Ovary (tissue), 9 donors: Measurements from ENCODE around the gene AP1S1. TPM values are rescaled to one million over a fixed set of nuclear protein-coding genes. Genes with fewer than 3 reads are reported as not detected.

Source experiments
- DNase-seq, 5 donors: peaks; one replicate each; pipeline ENCODE4 v3.0.0-alpha.2; 2019 to 2020
- H3K27ac ChIP-seq, 2 donors: fragments of 200-600 bp; one replicate each; pipeline versions ENCODE4 v1.5.1 to v1.8.0; 2019 to 2022
- H3K27me3 ChIP-seq: fragments of 200-600 bp; one replicate; pipeline ENCODE4 v1.8.0; 2022
- H3K36me3 ChIP-seq: fragments of 200-600 bp; sonication (generic); one replicate; pipeline ENCODE4 v1.5.1; 2019
- H3K4me1 ChIP-seq: one replicate; pipeline ENCODE4 v1.8.1; 2013; ENCODE audit warnings: mild to moderate bottlenecking, moderate library complexity; ENCODE audit not compliant: insufficient read depth
- H3K4me3 ChIP-seq: fragments of 200-600 bp; sonication (generic); one replicate; pipeline ENCODE4 v1.5.1; 2017
- H3K9me3 ChIP-seq, 2 donors: fragments of 200-600 bp in 1 of 2; sonication (generic) in 1 of 2; one replicate each; pipeline versions ENCODE4 v1.5.1 to v1.8.1; 2013 to 2019; ENCODE audit warnings: mild to moderate bottlenecking in 1 of 2, moderate library complexity in 1 of 2
- CTCF ChIP-seq, 3 donors: fragments of 450-650 bp in 2 of 3; fragments of 200-600 bp in 1 of 3; IDR thresholded peaks; one replicate each; pipeline versions ENCODE4 v1.5.1 to v1.8.0; 2016 to 2022; ENCODE audit warnings: antibody characterized with exemption in 3 of 3, mild to moderate bottlenecking in 1 of 3
- EP300 ChIP-seq: sonication (generic); formaldehyde crosslinking; IDR thresholded peaks from one replicate; pipeline ENCODE4 v1.6.1; 2017; ENCODE audit warnings: antibody characterized with exemption
- POLR2A ChIP-seq: fragments of 450-650 bp; IDR thresholded peaks from one replicate; pipeline ENCODE4 v1.6.1; 2017; ENCODE audit warnings: antibody characterized with exemption, mild to moderate bottlenecking, moderate library complexity
- WGBS, 3 donors: extraction: QIAGEN DNeasy Blood & Tissue Kit in 1 of 3; methylation state at CpG; one replicate each; pipeline versions ENCODE4 v1.1.5 to v1.1.7; 2013 to 2017; 5-methylcytosine and 5-hydroxymethylcytosine counted together
- intact Hi-C, 4 donors: fragments of 100-400 bp; cut with DNase I; formaldehyde crosslinking; loops; one replicate each; pipeline versions ENCODE4 v1.11.0 to v1.15.1; 2022 to 2023
- polyA plus RNA-seq, 2 donors: library from polyadenylated mRNA; stranded (reverse); fragments of 200-250 nt in 1 of 2; fragments of 350-450 nt in 1 of 2; fragmentation: Illumina TruSeq in 1 of 2; extraction: RNeasy Lipid Tissue Mini Kit (QIAGEN cat#74804) in 1 of 2; gene quantifications; one replicate each; pipeline ENCODE4 v1.2.3, GENCODE V29; 2013 to 2014
- total RNA-seq, 7 donors: library from RNA; depleted of rRNA in 2 of 7; stranded (reverse); fragments of >200 nt in 2 of 7; fragmentation: NEBNext Ultra II Directional in 3 of 7; extraction: Animal tissue kit (Norgen Biotek cat#: 25700) in 3 of 7; gene quantifications; one replicate each; pipeline versions ENCODE4 v1.1.0 to v1.2.4, GENCODE V29; 2016 to 2023
- donor health status: DM: no; HTN: no; CAD: no; lungs with moderate emphysema.
- donor health status: DM: no; HTN: no; CAD: no.
- donor health status: Bipolar disorder and iron deficiency.
- donor health status: DM: yes; HTN: yes; CAD: no.
- donor health status: DM: no; HTN: no; CAD: no.
- donor health status: DM: yes; HTN: yes; CAD: no.

The AP1S1 gene
- total and polyA plus RNA-seq, 9 donors: 17.4 to 54.9 (median 27.0) TPM

GRCh38 chr7:101108330-101108857 lies 45.9 kb upstream of the AP1S1 start:
- H3K27me3 ChIP-seq: no peaks in the 10 kb centered on the region
- peaks cover 8% of the 10 kb centered on the region for H3K4me1 ChIP-seq
- TF ChIP-seq POLR2A (no peak), CTCF (IDR thresholded peaks at IDR 0.05) (no peak), EP300 (no peak)
- no peak overlapping the region for H3K27ac ChIP-seq
- no peak overlapping the region for H3K4me3 ChIP-seq
- intact Hi-C loops: no loop called here
- 34 to 42% (median 42%) methylated on average over 16 of the region's 16 CpGs for WGBS, 3 donors
- H3K36me3 ChIP-seq: no peaks in the 10 kb centered on the region
- peak in 3 of 5 donors; percentile 70 to 81 (median 71) for DNase-seq
- no peaks in the 10 kb centered on the region for H3K9me3 ChIP-seq

GRCh38 chr7:101108961-101109360 lies 45.3 kb upstream of the AP1S1 start:
- Histone ChIP-seq H3K27ac (no peak overlapping the region), H3K36me3 (no peaks in the 10 kb centered on the region), H3K4me3 (no peak overlapping the region), H3K27me3 (no peaks in the 10 kb centered on the region), H3K4me1 (peaks cover 8% of the 10 kb centered on the region), H3K9me3 (no peaks in the 10 kb centered on the region)
- no peak for TF ChIP-seq EP300
- TF ChIP-seq CTCF (IDR thresholded peaks at IDR 0.05): no peak
- intact Hi-C loops: no loop called here
- DNase-seq: no peak
- WGBS, 3 donors: 79 to 87% (median 81%) methylated on average over 7 of the region's 7 CpGs

- 80 to 89% (median 88%) methylated on average over 6 of the region's 6 CpGs for WGBS, 3 donors
- no peak overlapping the region for H3K27ac ChIP-seq
Measured at GRCh38 chr7:101109368-101109767, 44.9 kb upstream of the AP1S1 start.

GRCh38 chr7:101111261-101111660 lies 43.0 kb upstream of the AP1S1 start:
- Histone ChIP-seq H3K27ac (peak overlapping the region; percentile 75 to 85), H3K36me3 (no peaks in the 10 kb centered on the region), H3K4me3 (no peak overlapping the region), H3K27me3 (no peaks in the 10 kb centered on the region), H3K9me3 (no peaks in the 10 kb centered on the region), H3K4me1 (peaks cover 8% of the 10 kb centered on the region)
- TF ChIP-seq CTCF (IDR thresholded peaks at IDR 0.05) (no peak), POLR2A (no peak), EP300 (no peak)
- WGBS, 3 donors: 84 to 87% (median 85%) methylated on average over 5 of the region's 5 CpGs
- no peak for DNase-seq
- intact Hi-C loops: no loop called here

More at GRCh38 chr7:101109368-101109767, 44.9 kb upstream of the AP1S1 start:
- DNase-seq: no peak
- H3K4me1 ChIP-seq: peaks cover 8% of the 10 kb centered on the region
- TF ChIP-seq CTCF (IDR thresholded peaks at IDR 0.05) (no peak), EP300 (no peak), POLR2A (no peak)
- H3K9me3 ChIP-seq: no peaks in the 10 kb centered on the region
- no peak overlapping the region for H3K4me3 ChIP-seq
- intact Hi-C loops: no loop called here
- no peaks in the 10 kb centered on the region for H3K36me3 ChIP-seq
- H3K27me3 ChIP-seq: no peaks in the 10 kb centered on the region
